ENCODE measurements around the gene EPC1.
"Not testable (repeated sequence)": the region's sequence is repeated elsewhere in the genome, so short reads cannot be mapped to it uniquely, and the experiment has no call there.

The EPC1 gene

DNA sequence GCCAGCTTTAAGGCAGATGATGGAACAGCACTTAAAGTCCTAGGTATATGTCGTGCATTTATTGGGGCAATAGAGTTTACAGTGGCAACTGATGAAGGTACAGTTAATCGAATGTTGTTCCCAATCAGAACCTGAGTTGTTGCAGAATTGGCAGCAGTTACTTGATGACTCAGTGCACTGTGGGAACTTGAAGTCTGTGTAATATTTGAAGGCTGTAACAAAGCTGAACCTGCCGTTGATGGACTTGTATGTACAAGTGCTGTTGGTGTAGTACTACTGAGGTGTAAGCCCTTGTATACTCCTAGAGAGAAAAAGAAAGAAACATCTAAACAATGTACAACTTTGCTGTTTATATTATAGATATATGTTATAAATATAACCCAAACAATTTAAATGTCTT lies 75.3 kb downstream of the EPC1 start:
- no peak for DNase-seq

DNA sequence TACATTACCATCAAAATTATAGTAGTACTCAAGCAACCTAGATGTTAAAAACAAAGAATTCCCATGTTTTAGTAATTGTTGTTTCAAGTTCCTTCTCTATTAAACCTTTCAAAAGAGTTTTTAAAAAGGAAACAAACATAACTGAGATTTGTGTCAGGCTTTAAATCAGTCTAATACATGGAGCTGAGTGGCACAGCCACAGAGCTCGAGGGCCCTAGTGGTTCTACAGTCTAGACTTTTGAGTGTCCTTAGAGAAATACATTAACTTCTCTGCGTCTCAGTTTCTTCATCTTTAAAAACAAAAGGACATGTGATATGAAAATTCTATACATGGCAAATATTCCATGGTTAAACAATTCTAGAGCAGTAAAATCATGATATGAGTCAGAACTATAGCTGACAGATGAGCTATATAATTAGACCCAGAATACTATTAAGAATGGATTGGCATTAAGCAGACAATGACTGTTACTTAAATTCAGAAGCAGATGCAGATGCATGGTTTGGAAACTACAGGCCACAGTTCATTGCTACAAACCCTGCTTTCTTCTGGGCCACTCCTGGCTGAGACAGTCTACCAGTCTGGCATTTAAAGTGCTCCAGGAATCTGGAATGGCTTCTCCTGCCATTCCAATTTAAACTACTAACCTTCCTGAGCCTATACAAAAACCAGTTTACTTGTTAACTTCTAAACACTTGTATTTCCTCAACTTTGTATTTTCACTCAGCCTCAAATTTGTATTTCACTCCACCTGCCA lies 77.4 kb downstream of the EPC1 start:
- DNase-seq = no peak

DNA sequence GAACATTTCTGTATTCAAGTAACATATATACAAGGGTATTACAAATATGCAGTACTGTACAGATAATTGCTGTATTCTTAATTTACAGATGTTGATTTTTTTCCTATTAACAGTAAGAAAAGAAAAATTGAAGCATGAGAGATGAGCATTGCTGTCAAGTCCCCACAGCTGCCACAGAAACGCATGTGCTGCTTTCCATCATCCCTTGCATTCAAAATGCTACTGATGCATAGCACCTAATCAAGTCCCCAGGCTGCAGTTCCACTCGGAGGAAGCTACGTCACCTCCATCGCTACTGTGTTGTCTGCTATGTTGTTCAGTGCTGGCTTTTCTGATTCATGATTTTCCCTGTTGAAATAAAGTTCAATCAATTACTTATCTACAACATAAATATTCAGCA lies 78.2 kb downstream of the EPC1 start:
- DNase-seq = no peak

DNA sequence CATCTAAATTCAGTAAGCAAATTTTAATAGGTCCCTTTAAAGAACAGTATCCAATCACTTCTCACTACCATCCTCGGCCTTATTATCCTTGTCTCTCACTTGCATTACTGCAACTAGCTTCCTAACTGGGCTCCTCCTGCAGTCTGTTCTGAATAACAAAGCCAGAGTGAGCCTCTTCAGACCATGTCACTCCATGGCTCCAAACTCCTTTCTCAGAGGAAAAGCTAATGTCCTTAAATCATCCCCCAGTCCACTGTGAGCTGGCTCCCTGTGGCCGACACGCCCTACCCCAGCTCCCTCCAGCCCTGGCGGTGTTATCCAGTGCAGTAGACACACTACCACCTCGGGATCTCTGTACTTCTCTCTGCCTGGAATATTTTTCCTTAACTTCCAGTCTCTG lies 80.0 kb downstream of the EPC1 start:
- no peak for DNase-seq

DNA sequence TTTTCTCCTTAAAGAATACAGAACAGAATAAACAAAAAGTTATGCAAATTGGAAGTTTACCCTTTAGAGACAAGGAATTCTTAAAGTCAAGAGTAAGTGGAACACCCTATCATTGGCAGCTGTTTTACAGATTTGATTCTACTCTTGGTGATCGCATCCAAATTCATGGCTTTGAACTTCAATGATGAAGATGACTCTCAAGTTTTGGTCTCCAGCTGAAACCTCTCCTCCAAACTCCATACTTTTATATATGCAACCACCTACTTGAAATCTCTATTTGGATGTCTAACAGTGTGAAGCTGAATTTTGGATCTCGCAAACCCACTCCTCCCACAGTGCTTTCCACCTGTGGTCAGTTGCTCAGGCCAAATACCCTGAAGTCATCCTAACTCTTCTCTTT lies 80.4 kb downstream of the EPC1 start:
- no peak for DNase-seq

DNA sequence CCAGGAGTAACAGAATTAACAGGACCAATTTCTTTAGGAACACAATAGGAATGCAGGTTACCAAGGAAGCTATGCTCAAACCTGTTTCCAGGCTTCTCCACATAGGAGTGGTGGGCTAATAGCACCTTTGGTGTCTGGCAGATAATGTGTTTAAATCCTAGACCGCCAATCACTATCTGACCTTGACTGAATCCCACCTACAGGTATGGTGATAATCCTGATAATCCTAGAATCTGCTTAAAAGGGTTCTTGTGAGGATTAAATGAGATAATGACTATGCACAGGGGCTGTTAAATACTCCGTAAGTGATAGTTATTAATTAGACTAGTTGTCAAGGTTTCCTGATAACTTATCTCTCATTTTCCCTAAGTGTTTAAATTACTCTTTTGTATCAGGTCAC lies 81.2 kb downstream of the EPC1 start:
- DNase-seq = no peak

DNA sequence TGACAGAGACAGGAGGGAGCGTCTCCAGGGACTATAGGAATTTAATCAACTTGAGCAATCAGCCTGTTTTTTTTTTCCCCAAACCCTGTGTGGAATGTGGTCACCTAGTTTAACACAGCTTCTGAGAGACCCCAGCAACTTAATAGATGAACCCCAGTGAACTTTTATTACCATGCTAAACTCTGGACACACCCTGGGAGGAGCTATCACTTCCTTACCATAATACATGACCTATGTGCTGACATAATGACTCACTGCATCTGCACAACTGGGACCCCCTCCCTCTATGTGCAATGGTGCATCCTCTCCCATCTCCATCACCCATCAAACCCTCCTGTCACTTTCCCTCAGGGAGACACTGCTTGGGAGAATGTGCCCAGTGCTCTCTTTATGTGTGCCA lies 83.7 kb downstream of the EPC1 start:
- no peak for DNase-seq

DNA sequence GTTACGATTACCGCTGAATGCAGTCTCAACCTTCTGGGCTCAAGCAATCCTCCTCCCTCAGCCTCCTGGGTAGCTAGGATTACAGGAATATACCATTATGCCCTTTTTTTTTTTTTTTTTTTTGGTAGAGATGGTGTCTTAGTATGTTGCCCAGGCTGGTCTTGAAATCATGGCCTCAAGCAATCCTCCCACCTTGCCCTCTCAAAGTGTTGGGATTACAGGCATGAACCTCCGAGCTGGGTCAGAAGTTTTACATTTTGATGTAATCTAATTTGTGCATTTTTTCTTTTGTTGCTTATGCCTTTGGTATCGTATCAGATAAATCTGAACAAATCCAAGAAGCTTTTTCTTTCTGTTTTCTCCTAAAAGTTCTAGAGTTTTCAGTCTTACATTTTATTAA lies 87.4 kb downstream of the EPC1 start:
- no peak for DNase-seq

DNA sequence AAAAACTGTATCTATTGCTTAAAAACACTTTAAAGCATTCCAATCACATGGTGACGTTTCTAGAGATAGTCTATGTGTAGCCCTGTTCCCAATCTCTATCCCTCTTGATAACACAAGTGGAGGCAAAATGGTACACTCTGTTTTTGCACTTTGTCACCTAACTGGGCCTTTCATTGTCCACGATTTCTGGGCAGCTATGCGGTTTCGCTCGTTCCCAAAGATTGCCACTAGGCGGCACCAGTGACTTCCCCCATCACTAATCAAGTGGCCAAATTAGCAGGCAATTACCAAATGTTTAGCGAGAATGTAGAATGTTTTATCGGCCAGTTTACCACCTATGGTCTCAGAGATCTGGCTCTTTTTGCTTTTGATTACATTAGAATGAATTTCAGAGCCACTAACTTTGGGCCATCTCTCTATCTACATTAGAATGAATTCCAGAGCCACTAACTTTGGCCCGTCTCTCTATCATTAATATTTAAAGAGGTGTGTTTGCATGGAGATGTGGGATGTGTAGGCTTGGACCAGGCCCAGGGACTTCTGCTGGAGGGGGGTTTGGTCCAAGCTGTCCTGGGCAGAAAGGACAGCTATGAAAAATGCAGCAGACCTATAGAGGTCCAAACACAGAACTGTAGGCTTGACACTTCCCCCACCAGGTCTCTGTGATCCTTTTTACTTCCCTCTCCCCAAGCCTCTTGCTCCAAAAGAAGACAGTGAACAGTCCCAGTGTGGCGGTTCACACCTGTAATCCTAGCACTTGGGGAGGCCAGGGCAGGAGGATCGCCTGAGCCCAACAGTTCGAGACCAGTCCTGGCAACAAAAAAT lies 90.1 kb downstream of the EPC1 start:
- peak; percentile 80 for DNase-seq

DNA sequence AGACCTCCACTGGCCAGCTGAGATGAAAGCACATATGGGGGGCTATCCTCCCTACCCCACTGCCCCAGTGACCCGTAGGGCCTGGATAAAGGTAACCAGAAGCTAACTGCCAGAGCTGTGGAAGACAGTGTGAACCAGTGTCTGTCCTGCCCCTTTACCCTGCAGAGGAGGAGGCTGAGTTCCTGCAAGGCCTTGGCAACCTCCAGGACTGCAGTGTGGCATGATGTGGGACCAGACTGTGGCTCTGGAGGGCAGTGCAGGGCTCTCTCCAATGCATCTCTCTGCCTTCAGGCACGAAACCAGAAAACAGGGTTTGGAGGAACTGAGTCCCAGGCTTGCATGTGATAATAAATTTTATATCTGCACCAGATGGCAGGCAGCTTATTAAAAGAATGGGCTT lies 93.1 kb downstream of the EPC1 start:
- no peak for DNase-seq

DNA sequence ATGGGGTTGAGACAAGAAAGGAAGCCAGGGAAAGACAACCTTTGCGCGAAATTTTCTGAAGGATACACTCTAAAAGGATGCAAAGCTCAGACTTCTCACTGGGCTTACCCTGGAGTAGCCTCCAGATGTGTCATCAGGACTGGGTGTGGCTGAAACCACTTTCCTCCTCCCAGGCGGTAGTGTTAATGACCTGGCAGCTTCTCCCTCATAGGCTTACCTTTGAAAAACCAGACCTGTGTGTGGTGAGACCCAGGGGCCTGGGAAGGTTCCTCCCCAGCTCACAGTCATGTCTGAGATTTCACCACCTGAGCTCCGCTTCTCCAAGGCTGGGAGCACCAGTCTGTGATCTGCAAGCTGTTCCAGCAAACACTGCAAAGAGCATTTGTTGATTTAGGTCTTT lies 93.7 kb downstream of the EPC1 start:
- DNase-seq = no peak

DNA sequence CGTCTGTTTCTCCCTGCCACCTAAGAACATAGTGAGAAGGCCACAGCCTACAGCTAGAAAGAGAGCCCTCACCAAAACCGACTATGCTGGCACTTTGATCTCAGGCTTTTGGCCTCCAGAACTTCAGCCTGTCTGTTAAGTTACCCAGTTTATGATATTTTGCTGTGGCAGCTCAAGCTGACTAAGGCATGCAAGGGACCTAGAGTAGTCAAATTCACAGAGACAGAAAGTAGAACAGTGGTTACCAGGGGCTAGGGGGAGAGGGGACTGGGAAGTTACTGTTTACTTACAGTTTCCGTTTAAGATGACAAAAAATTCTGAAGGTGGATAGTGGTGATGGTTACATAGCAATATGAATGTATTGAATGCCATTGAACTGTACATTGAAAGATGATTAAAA lies 96.5 kb downstream of the EPC1 start:
- DNase-seq = not testable (repeated sequence)

DNA sequence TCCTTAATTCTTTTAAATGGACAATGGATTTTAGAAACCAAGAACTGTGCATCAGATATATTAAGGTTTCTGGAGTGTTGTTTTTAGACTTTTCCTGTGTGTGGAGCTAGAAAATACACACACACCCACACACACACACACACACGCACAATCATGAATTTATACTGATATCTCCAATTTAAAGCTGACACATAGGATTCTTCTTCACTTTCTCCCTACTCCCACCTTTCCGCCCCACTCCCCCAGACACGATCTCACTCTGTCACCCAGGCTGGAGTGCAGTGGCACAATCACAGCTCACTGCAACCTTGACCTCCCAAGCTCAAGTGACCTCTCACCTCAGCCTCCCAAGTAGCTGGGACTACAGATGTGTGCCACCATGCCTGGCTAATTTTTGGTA lies 100.3 kb downstream of the EPC1 start:
- no peak for DNase-seq

DNA sequence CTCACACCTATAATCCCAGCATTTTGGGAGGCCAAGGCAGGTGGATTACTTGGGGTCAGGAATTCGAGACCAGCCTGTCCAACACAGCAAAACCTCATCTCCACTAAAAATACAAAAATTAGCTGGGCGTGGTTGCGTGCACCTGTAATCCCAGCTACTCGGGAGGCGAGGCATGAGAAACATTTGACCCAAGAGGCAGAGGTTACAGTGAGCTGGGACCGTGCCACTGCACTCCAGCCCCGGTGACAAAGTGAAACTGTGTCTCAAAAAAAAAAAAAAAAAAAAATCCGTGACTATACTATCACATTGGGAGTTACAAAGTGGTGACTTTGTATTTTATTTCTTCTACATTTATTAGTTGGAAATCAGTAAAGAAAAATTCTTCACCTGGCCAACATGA lies 101.2 kb downstream of the EPC1 start:
- no peak for DNase-seq

DNA sequence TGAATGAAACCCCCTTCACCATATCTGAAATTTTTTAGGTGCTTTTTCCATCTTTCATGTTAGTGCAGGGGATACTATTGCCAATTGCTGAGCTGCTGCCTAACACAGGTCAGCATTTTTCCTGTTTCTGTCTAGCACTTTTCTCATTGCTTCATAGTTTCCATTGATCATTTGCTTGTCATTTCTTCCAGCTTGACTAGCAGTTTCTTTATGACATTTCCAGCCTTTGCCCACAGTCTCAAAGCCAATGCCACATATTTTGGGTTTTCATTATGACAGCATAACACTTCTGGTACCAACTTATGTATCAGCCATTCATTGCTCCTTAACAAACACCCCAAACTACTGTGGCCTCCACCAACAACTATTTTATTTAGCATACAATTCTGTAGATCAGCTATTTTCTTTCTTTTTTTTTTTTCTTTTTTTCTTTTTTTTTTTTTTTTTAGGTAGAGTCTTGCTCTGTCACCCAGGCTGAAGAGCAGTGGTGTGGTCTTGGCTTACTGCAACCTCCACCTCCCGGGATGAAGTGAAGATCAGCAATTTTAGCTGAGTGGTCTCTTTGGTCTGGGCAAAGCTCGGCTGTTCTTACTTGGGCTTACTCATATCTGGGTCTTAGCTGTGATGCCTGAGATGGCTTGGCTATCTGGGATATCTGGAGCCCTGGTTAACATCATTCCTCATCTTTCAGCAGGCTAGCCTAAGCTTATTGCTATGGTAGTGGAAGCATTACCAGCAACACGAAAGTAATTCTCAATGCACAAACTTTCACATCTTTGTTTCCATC lies 102.3 kb downstream of the EPC1 start:
- no peak for DNase-seq

DNA sequence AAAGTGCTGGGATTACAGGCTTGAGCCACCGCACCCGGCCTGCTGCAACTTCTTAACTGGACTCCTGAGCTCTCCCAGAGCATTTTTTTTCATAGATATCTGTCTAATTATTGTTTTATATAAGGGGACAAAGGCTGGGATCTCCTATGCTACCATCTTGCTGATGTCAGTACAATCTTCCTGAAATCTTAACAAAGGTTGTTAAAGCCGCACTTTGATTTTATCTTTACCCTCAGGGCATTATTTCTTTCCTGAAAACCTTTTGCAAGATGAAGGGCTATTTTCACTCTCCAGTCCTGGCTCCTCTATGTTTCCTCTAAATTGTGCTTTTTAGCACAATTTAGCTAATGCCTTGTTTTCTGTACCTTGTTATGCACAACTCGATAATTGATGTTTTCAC lies 102.9 kb downstream of the EPC1 start:
- DNase-seq = no peak

DNA sequence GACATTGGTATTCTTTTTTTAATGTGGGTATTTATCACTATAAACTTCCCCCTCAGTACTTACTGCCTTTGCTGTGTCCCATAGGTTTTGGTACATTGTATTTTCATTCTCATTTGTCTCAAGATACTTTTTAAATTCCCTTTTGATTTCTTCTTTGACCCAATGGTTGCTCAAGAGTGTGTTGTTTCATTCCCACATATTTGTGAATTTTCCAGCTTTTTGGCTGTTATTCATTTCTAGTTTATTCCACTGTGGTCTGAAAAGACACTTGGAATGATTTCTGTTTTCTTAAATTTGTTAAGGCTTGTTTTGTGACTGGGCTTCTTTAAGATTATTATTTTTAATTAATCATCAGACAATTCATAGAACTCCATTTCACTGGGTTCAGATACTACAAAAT lies 105.0 kb downstream of the EPC1 start:
- no peak for DNase-seq

DNA sequence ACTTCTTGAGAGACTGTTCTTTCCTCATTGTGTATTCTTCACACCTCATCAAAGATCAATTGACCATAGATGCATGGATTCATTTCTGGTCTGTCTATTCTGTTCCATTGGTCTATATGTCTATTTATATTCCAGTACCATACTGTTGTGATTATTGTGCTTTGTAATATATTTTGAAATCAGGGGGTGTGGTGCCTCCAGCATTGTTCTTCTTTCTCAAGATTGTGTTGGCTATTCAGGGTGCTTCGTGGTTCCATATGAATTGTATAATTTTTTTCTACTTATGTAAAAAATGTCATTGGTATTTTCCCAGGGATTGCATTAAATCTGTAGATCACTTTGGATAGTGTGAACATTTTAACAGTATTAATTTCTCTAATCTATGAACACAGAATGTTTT lies 106.5 kb downstream of the EPC1 start:
- DNase-seq = no peak

DNA sequence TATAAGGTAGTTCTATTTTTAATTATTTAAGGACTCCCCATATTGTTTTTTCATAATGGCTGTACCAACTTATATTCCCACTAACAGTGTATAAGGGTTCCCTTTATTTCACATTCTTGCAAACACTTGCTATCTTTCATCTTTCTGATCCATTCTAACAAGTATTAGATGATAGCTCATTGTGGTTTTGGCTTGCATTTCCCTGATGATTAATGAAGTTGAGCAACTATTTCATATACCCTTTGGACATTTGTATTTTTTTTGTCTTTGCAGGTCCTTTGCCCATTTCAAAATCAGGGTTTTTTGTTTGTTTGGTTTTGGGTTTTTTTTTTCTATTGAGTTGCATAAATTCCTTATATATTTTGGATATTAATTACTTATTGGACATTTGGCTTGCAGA lies 107.2 kb downstream of the EPC1 start:
- DNase-seq = no peak

DNA sequence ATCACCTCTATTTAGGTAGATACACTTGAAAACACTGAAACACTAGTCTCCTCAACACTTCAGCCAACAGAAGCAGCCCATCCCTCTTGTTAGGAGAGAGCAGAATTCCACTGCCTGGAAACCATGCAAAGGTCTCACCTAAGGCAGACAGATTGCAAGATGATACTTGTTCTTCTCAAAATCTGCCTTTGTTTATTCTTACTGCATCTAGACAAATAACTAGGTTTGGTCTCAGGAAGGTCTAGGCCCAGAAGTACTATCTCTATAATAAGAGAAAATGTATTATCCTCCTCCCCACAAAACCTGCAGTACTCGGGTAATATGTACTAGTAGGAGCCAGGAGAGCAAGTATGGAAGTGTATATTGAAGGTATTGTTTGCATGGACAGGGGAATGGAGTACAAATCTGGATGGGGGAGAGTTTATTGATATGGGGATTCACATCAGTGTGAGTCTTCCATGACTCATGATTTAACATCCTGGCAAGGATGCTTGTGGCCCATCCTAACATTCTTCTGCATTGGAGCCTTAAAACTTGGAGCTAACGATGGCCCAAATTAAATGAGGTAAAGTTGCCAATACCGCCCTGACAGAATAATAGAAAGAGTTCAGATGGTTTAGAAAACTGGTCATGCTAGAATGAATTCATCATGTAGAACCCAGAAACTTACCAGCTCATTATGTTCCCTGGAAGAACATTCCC lies 109.2 kb downstream of the EPC1 start:
- no peak for DNase-seq

DNA sequence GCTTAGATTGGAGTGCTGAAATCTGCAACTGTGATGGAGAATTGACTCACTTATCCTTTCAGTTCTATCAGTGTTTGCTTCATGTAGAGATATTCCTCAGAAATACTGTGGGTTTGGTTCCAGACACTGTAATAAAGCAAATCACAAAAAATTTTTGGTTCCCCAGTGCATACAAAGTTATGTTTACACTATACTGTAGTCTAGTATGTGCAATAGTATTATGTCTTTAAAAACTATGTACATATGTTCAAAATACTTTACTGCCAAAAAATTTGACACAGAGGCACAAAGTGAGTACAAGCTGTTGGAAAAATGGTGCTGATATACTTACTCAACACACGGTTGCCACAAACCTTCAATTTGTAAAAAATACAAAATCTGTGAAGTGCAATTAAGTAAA lies 112.5 kb downstream of the EPC1 start:
- no peak for DNase-seq

DNA sequence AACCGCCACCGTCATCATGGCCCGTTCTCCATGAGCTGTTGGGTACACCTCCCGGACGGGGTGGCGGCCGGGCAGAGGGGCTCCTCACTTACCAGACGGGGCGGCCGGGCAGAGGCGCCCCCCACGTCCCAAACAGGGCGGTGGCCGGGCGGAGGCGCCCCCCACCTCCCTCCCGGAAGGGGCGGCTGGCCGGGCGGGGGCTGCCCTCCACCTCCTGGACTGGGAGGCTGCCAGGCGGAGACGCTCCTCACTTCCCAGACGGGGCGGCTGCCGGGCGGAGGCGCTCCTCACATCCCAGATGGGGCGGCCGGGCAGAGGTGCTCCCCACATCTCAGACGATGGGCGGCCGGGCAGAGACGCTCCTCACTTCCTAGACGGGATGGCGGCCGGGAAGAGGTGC lies 113.6 kb downstream of the EPC1 start:
- not testable (repeated sequence) for DNase-seq

DNA sequence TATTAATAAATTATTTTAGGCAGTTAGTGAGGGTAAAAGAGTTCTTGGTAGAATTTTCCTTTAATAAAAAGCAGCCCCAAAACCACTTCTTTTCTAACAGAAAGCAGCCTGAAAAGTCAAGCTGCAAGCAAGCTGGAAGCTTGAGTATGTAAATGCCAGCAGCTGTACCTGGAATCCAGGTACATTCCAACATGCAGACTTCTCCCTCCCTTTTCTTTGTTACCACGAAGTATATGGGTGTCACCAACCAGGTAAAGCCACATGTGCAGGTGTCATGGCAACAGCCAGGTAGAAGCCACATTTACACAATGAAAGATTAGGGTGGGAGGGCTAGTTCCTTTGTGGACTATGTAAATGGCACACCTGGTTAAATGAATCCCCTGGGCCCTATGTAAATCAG lies 114.6 kb downstream of the EPC1 start:
- no peak for DNase-seq
